Breast epithelium (tissue), 3 donors: ENCODE data around the gene PARD3B.

ENCODE experiments used
- CTCF ChIP-seq, 3 donors: fragments of 450-650 bp; IDR thresholded peaks; one replicate each; pipeline ENCODE4 v1.5.1; 2016 to 2017; ENCODE audit warnings: antibody characterized with exemption in 3 of 3, mild to moderate bottlenecking in 3 of 3, moderate library complexity in 3 of 3
- POLR2A ChIP-seq: fragments of 450-650 bp; IDR thresholded peaks from one replicate; pipeline ENCODE4 v1.6.1; 2016; ENCODE audit warnings: antibody characterized with exemption, mild to moderate bottlenecking, moderate library complexity
- POLR2AphosphoS5 ChIP-seq, 3 donors: sonication (generic); formaldehyde crosslinking; IDR thresholded peaks; one replicate each; pipeline ENCODE4 v1.6.1; 2017; ENCODE audit warnings: antibody characterized with exemption in 3 of 3

- TF ChIP-seq CTCF (IDR thresholded peaks at IDR 0.05) (no peak), POLR2AphosphoS5 (IDR thresholded peaks at IDR 0.05) (no peak), POLR2A (no peak)
Measured at GRCh38 chr2:204972606-204973336, 427.5 kb downstream of the PARD3B start.
